HG03135 (cell line): ENCODE data around the gene ANAPC16.
"Not testable (repeated sequence)": the region's sequence is repeated elsewhere in the genome, so short reads cannot be mapped to it uniquely, and the experiment has no call there.

Experiments
- ATAC-seq: cut with Tn5 transposase; IDR thresholded peaks from one replicate; pipeline ENCODE4 v1.9.1; 2021; ENCODE audit warnings: mild to moderate bottlenecking, moderate library complexity; ENCODE audit not compliant: unreplicated experiment

Gene ANAPC16

DNA sequence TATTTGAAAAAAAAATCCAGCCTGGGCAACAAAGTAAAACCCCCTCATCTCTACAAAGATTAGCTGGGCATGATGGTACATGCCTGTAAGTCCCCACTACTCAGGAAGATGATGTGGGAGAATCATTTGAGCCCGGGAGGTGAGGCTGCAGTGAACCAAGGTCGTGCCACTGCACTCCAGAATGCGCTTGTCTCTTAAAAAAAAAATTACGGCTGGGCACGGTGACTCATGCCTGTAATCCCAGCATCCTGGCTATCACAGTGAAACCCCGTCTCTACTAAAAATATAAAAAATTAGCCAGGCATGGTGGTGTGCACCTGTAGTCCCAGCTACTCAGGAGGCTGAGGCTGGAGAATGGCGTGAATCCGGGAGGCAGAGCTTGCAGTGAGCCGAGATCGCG lies 4.4 kb upstream of the ANAPC16 start:
- ATAC-seq = not testable (repeated sequence)

DNA sequence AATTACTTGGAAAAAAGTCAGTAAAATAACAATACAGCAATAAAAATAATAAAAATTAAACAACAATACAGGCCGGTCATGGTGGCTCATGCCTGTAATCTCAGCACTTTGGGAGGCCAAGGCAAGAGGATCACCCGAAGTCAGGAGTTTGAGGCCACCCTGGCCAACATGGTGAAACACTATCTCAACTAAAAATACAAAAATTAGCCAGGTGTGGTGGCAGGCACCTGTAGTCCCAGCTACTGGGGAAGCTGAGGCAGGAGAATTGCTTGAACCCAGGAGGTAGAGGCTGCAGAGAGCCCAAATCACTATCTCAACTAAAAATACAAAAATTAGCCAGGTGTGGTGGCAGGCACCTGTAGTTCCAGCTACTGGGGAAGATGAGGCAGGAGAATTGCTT lies 4.0 kb upstream of the ANAPC16 start:
- not testable (repeated sequence) for ATAC-seq

GRCh38 chr10:72218325-72218724 lies 2.5 kb downstream of the ANAPC16 start:
- ATAC-seq = no peak

GRCh38 chr10:72218726-72219125 lies 2.9 kb downstream of the ANAPC16 start:
- ATAC-seq = no peak

- no peak for ATAC-seq
Observed at GRCh38 chr10:72219235-72219814, 3.5 kb downstream of the ANAPC16 start.

- ATAC-seq = no peak
Observed at GRCh38 chr10:72220637-72221036, 4.8 kb downstream of the ANAPC16 start.

- no peak for ATAC-seq
Observed at GRCh38 chr10:72221278-72221677, 5.5 kb downstream of the ANAPC16 start.

- no peak for ATAC-seq
Observed at GRCh38 chr10:72223743-72224101, 7.9 kb downstream of the ANAPC16 start.

DNA sequence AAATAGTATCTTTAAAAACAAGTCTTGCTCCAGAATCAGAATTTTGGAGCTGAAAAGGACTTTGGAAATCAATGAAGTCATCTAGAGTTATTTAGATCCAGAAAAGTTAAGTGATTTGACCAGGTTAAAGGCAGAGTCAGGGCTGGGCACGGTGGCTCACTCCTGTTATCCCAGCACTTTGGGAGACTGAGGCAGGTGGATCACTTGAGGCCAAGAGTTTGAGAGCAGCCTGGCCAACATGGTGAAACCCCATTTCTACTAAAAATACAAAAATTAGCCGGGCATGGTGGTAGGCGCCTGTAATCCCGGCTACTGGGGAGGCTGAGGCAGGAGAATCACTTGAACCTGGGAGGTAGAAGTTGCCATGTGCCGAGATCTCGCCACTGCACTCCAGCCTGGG lies 8.4 kb downstream of the ANAPC16 start:
- ATAC-seq = not testable (repeated sequence)

- no peak for ATAC-seq
Observed at GRCh38 chr10:72226418-72227027, 10.7 kb downstream of the ANAPC16 start.

- ATAC-seq = no peak
Observed at GRCh38 chr10:72227826-72228225, 12.0 kb downstream of the ANAPC16 start.

DNA sequence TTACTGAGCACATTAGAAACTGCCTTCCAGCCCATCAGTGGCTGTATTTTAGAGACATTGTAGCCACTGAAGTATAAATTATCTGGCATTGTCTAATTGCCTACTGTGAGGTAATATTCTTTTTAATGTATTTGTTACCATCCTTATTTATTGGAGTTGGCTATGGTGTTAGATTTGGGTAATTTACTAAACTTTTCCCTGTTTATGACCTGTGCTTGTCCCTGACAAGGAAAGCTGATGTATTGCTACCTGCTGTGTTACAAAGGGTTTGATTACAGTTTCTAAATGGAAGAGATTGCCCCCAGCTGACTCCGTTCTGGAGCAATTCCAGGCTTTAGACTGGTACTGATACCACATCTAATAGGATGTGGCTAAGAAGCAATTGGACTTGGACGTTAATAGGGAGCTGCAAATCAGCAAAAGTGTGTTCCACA lies 12.5 kb downstream of the ANAPC16 start:
- ATAC-seq = no peak

GRCh38 chr10:72229261-72230251 lies 13.7 kb downstream of the ANAPC16 start:
- ATAC-seq = no peak

- no peak for ATAC-seq
Observed at GRCh38 chr10:72233621-72234020, 17.8 kb downstream of the ANAPC16 start.

DNA sequence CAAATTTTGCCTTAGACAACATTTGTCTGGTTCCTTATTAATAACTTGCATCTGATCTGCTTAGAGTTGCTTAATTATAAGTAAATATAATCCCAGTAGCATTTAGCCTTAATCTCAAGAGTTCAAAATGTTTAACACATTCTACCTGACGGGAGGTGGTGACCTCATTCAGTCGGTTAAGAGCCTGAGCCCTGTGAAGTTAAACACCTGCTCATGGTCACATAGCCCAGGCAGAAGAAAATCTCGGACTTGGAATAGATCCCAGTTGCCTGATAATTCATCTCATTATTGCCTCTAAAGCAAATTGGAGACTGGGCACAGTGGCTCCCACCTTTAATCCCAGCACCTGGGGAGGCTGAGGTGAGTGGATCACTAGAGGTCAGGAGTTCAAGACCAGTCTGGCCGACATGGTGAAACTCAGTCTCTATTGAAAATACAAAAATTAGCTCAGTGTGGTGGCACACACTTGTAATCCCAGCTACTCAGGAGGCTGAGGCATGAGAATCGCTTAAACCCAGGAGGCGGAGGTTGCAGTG lies 18.8 kb downstream of the ANAPC16 start:
- no peak for ATAC-seq

GRCh38 chr10:72235544-72236279 lies 19.9 kb downstream of the ANAPC16 start:
- ATAC-seq = no peak

DNA sequence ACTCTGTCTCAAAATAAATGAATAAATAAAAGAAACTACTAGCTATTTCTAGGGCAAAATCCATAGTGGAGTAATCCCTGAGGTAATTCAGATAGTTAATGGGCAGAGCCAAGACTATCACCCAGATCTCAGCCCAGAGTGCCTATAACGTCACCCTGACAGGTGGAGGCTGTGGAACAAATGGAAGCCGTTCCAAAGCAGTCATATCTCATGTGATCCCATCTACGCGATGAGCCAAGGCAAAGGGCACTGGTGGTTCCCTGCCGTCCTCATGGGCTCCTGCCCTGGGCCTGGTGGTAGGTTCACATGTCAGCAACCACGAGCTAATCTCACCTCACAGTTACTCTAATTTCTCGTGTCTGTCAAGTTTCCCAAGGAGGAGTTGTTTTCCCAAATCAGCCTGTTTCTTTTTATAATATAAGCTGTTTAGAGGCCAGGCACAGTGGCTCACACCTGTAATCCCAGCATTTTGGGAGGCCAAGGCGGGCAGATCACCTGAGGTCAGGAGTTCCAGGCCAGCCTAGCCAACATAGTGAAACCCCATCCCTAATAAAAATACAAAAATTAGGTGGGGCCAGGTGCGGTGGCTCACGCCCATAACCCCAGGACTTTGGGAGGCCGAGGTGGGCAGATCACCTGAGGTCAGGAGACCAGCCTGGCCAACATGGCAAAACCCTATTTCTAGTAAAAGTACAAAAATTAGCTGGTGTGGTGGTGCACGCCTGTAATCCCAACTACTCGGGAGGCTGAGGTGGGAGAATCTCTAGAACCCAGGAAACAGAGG lies 22.8 kb downstream of the ANAPC16 start:
- no peak for ATAC-seq

DNA sequence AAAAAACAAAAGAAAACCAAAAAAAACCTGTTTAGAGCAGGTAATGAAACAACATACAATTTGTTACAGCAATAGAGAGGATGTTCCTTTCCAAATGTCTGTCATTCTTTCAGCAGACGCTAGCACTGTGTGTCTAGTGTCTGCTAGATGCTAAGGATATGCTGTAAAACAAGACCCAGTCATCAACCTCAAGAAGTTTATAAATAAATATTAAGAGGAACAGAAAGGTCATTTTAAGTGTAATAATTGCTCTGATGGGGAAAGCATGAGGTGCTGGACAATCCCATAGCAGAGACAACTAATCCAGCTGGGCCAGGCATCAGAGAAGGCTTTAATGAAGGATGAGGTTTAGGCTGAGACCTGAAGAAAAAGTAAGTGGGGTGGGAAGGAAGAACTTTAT lies 23.6 kb downstream of the ANAPC16 start:
- no peak for ATAC-seq

GRCh38 chr10:72240371-72240770 lies 24.6 kb downstream of the ANAPC16 start:
- no peak for ATAC-seq

GRCh38 chr10:72241691-72242252 lies 26.0 kb downstream of the ANAPC16 start:
- no peak for ATAC-seq
